DND-41 (cell line): ENCODE data around the gene DOCK9.

Experiments
- ATAC-seq: fragments of 200-7000 bp; cut with Tn5 transposase; 3 replicates; pipeline ENCODE4 v1.9.1; 2021; ENCODE audit warnings: low read depth; ENCODE audit not compliant: insufficient read depth
- DNase-seq: peaks from one replicate; pipeline ENCODE4 v3.0.0-alpha.2; 2020
- H2AFZ ChIP-seq: 2 replicates; pipeline ENCODE4 v1.6.0; 2012; ENCODE audit warnings: low read depth, low read length
- H3K27ac ChIP-seq: 2 replicates; pipeline ENCODE4 v1.5.1; 2012; ENCODE audit warnings: low read length, inconsistent platforms
- H3K27me3 ChIP-seq: fragments of 200-600 bp; sonication (generic); 2 replicates; pipeline ENCODE4 v1.6.0; 2012; ENCODE audit warnings: low read length, mild to moderate bottlenecking, inconsistent platforms; ENCODE audit not compliant: insufficient read depth, poor library complexity
- H3K36me3 ChIP-seq: 2 replicates; pipeline ENCODE4 v1.5.1; 2012; ENCODE audit warnings: low read length, inconsistent platforms; ENCODE audit not compliant: insufficient read depth
- H3K4me1 ChIP-seq: 2 replicates; pipeline ENCODE4 v1.5.1; 2012; ENCODE audit warnings: mild to moderate bottlenecking, low read length; ENCODE audit not compliant: insufficient read depth
- H3K4me2 ChIP-seq: 2 replicates; pipeline ENCODE4 v1.6.0; 2012; ENCODE audit warnings: mild to moderate bottlenecking, moderate library complexity, low read length, inconsistent platforms; ENCODE audit not compliant: insufficient read depth
- H3K4me3 ChIP-seq, 2 experiments: fragments of 200-600 bp in 1 of 2; shearing (Covaris generic) in 1 of 2; 2 replicates each; pipeline ENCODE4 v1.5.1; 2012 to 2016; ENCODE audit warnings: inconsistent platforms in 2 of 2, low read length in 2 of 2, mild to moderate bottlenecking in 2 of 2, low read depth in 1 of 2, moderate library complexity in 1 of 2
- H3K79me2 ChIP-seq: 2 replicates; pipeline ENCODE4 v1.6.0; 2012; ENCODE audit warnings: low read length, inconsistent platforms; ENCODE audit not compliant: insufficient read depth
- H3K9ac ChIP-seq: 2 replicates; pipeline ENCODE4 v1.6.0; 2012; ENCODE audit warnings: low read depth, mild to moderate bottlenecking, inconsistent platforms, low read length, moderate library complexity
- H3K9me3 ChIP-seq: 2 replicates; pipeline ENCODE4 v1.5.1; 2012; ENCODE audit warnings: low read length, moderate library complexity, mild to moderate bottlenecking, inconsistent platforms; ENCODE audit not compliant: insufficient read depth, severe bottlenecking
- H4K20me1 ChIP-seq: 2 replicates; pipeline ENCODE4 v1.6.0; 2012; ENCODE audit warnings: low read length; ENCODE audit not compliant: insufficient read depth
- CTCF ChIP-seq: IDR thresholded peaks from 2 replicates; pipeline ENCODE4 v1.5.1; 2012; ENCODE audit warnings: borderline replicate concordance, low read length, moderate library complexity, mild to moderate bottlenecking; ENCODE audit not compliant: poor library complexity, severe bottlenecking; ENCODE audit errors: extremely low read depth
- EZH2 ChIP-seq: IDR thresholded peaks from 3 replicates; pipeline ENCODE4 v1.6.1; 2012; ENCODE audit warnings: borderline replicate concordance, low read depth, mild to moderate bottlenecking, moderate library complexity, low read length, inconsistent platforms; ENCODE audit not compliant: severe bottlenecking

DOCK9 gene

GRCh38 chr13:98825659-98826058 is 152.2 kb downstream of the DOCK9 start:
- TF ChIP-seq EZH2 (no peak), CTCF (no peak)
- ATAC-seq (no peak), DNase-seq (no peak)
- Histone ChIP-seq H3K27ac (no peak overlapping the region), H2AFZ (no peak overlapping the region), H4K20me1 (no peaks in the 10 kb centered on the region), H3K36me3 (peaks cover 51% of the 10 kb centered on the region), H3K4me2 (no peak overlapping the region), H3K4me1 (no peaks in the 10 kb centered on the region), H3K79me2 (no peaks in the 10 kb centered on the region), H3K27me3 (no peaks in the 10 kb centered on the region), H3K9ac (no peak overlapping the region), H3K9me3 (no peaks in the 10 kb centered on the region), H3K4me3 (no peak overlapping the region)

GRCh38 chr13:98824376-98825160 is 153.3 kb downstream of the DOCK9 start:
- no peak overlapping the region for H3K4me2 ChIP-seq
- no peak overlapping the region for H3K27ac ChIP-seq
- DNase-seq = no peak
- H3K9me3 ChIP-seq = no peaks in the 10 kb centered on the region
- no peak overlapping the region for H2AFZ ChIP-seq
- no peaks in the 10 kb centered on the region for H3K79me2 ChIP-seq
- no peak overlapping the region for H3K4me3 ChIP-seq
- H3K27me3 ChIP-seq = no peaks in the 10 kb centered on the region
- H3K4me1 ChIP-seq = no peaks in the 10 kb centered on the region
- TF ChIP-seq CTCF (no peak), EZH2 (no peak)
- H3K9ac ChIP-seq = no peak overlapping the region
- H3K36me3 ChIP-seq = peaks cover 43% of the 10 kb centered on the region
- H4K20me1 ChIP-seq = no peaks in the 10 kb centered on the region
- ATAC-seq = no peak

GRCh38 chr13:98823442-98823841 is 154.4 kb downstream of the DOCK9 start:
- Histone ChIP-seq H3K27ac (no peak overlapping the region), H3K4me3 (no peak overlapping the region), H3K9me3 (no peaks in the 10 kb centered on the region), H4K20me1 (no peaks in the 10 kb centered on the region), H3K79me2 (no peaks in the 10 kb centered on the region), H2AFZ (no peak overlapping the region), H3K36me3 (peaks cover 35% of the 10 kb centered on the region), H3K27me3 (no peaks in the 10 kb centered on the region), H3K4me1 (no peaks in the 10 kb centered on the region), H3K4me2 (no peak overlapping the region), H3K9ac (no peak overlapping the region)
- DNase-seq (no peak), ATAC-seq (no peak)
- TF ChIP-seq CTCF = no peak
- no peak for TF ChIP-seq EZH2
